Loucy (cell line): Measurements from ENCODE around the gene NPB.

Source experiments
- H2AFZ ChIP-seq: fragments of 200-600 bp; sonication (generic); 2 replicates; pipeline ENCODE4 v1.6.0; 2016; ENCODE audit warnings: antibody characterized with exemption, mild to moderate bottlenecking, low read length, moderate library complexity
- H3F3A ChIP-seq: fragments of 200-600 bp; 2 replicates; pipeline ENCODE4 v1.6.0; 2016; ENCODE audit warnings: antibody characterized with exemption, low read depth, mild to moderate bottlenecking
- H3K27me3 ChIP-seq: fragments of 200-600 bp; sonication (generic); 2 replicates; pipeline ENCODE4 v1.6.1; 2014; ENCODE audit warnings: low read length, mild to moderate bottlenecking; ENCODE audit not compliant: insufficient read depth, poor library complexity, severe bottlenecking
- H3K36me3 ChIP-seq: fragments of 200-600 bp; sonication (generic); 2 replicates; pipeline ENCODE4 v1.6.1; 2016; ENCODE audit warnings: low read length; ENCODE audit not compliant: insufficient read depth
- H3K4me1 ChIP-seq: fragments of 200-600 bp; sonication (generic); 2 replicates; pipeline ENCODE4 v1.5.1; 2014; ENCODE audit warnings: low read length, mild to moderate bottlenecking; ENCODE audit not compliant: insufficient read depth, poor library complexity, severe bottlenecking
- H3K4me2 ChIP-seq: fragments of 200-600 bp; sonication (generic); 2 replicates; pipeline ENCODE4 v1.6.0; 2014; ENCODE audit warnings: antibody characterized with exemption, low read length, low read depth, mild to moderate bottlenecking; ENCODE audit not compliant: poor library complexity, severe bottlenecking
- H3K4me3 ChIP-seq: fragments of 200-600 bp; sonication (generic); 2 replicates; pipeline ENCODE4 v1.5.1; 2014; ENCODE audit warnings: low read length, mild to moderate bottlenecking, mixed read lengths; ENCODE audit not compliant: poor library complexity, severe bottlenecking
- H3K79me2 ChIP-seq: fragments of 200-600 bp; sonication (generic); 2 replicates; pipeline ENCODE4 v1.6.1; 2014; ENCODE audit warnings: low read length; ENCODE audit not compliant: insufficient read depth
- H3K9ac ChIP-seq: fragments of 200-600 bp; sonication (generic); 2 replicates; pipeline ENCODE4 v1.6.0; 2014; ENCODE audit warnings: mild to moderate bottlenecking, low read depth, low read length, moderate library complexity; ENCODE audit not compliant: poor library complexity, severe bottlenecking
- H3K9me2 ChIP-seq: fragments of 200-600 bp; sonication (generic); replicated peaks from 2 replicates; pipeline ENCODE4 v1.6.1; 2016; ENCODE audit warnings: low read depth, low read length, mixed read lengths
- H3K9me3 ChIP-seq: fragments of 200-600 bp; sonication (generic); 2 replicates; pipeline ENCODE4 v1.6.1; 2014; ENCODE audit warnings: mild to moderate bottlenecking, antibody characterized with exemption, low read length, low read depth; ENCODE audit not compliant: insufficient read depth
- H4K20me1 ChIP-seq: fragments of 200-600 bp; sonication (generic); 2 replicates; pipeline ENCODE4 v1.6.0; 2014; ENCODE audit warnings: antibody characterized with exemption, low read length, mild to moderate bottlenecking; ENCODE audit not compliant: insufficient read depth, poor library complexity, severe bottlenecking
- EZH2phosphoT487 ChIP-seq: fragments of 200-600 bp; IDR thresholded peaks from 2 replicates; pipeline ENCODE4 v1.6.1; 2018; ENCODE audit warnings: antibody characterized with exemption, mild to moderate bottlenecking, moderate library complexity, borderline replicate concordance
- TF ChIP-seq, protein P1 (sequence below): fragments of 200-600 bp; sonication (generic); conservative IDR thresholded peaks from 2 replicates; pipeline ENCODE4 v1.5.1; 2014; ENCODE audit warnings: mild to moderate bottlenecking, antibody characterized with exemption, low read length

The NPB gene

DNA sequence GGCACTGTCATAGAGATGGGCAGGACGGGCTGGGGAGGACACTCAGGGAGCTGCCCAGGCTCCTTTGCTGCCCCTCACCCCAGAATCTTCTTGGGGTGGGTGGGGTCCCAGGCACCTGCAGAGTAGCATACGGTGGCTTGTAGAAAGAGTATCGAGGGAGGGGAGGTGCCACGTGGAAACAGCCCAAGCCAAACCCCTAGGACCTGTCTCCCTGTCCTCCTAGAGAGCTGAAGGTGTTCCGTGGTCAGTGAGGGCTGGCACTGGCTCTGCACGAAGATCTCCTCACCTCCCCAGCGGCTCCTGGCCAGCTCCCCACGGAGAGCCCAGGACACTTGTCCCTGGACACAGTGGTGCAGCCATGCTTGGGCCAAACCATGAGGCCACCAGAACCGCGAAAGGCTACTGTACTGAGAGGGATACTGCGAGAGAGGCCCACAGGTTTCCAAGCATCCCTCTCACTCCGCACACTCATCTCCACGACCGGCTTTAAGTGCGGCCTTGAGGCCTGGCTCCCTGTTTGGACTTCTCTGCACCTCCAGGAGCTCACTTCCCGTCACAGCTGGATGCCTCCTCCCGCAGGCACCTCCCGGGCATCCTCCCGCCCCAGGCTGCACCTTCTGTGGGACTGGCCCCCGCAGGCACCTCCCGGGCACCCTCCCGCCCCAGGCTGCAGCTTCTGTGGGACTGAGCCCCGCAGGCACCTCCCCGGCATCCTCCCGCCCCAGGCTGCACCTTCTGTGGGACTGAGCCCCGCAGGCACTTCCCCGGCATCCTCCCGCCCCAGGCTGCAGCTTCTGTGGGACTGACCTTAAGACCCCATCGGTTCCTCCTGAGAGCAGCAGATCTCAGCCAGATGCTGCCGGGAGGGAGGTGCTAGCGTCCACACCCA lies 27.5 kb downstream of the NPB start:
- TF ChIP-seq, protein P1, sequence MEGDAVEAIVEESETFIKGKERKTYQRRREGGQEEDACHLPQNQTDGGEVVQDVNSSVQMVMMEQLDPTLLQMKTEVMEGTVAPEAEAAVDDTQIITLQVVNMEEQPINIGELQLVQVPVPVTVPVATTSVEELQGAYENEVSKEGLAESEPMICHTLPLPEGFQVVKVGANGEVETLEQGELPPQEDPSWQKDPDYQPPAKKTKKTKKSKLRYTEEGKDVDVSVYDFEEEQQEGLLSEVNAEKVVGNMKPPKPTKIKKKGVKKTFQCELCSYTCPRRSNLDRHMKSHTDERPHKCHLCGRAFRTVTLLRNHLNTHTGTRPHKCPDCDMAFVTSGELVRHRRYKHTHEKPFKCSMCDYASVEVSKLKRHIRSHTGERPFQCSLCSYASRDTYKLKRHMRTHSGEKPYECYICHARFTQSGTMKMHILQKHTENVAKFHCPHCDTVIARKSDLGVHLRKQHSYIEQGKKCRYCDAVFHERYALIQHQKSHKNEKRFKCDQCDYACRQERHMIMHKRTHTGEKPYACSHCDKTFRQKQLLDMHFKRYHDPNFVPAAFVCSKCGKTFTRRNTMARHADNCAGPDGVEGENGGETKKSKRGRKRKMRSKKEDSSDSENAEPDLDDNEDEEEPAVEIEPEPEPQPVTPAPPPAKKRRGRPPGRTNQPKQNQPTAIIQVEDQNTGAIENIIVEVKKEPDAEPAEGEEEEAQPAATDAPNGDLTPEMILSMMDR: no peak
- TF ChIP-seq EZH2phosphoT487: no peak
- H3K36me3 ChIP-seq: no peaks in the 10 kb centered on the region
- H3F3A ChIP-seq: no peaks in the 10 kb centered on the region
- H2AFZ ChIP-seq: no peak overlapping the region
- H3K9me2 ChIP-seq: no peaks in the 10 kb centered on the region
- H3K27me3 ChIP-seq: no peaks in the 10 kb centered on the region
- no peak overlapping the region for H3K4me3 ChIP-seq
- no peaks in the 10 kb centered on the region for H3K9me3 ChIP-seq
- no peak overlapping the region for H3K9ac ChIP-seq
- H3K4me2 ChIP-seq: no peak overlapping the region
- H3K79me2 ChIP-seq: peaks cover 25% of the 10 kb centered on the region
- peaks cover 12% of the 10 kb centered on the region for H4K20me1 ChIP-seq
- H3K4me1 ChIP-seq: peaks cover 18% of the 10 kb centered on the region

GRCh38 chr17:81930142-81931125 lies 28.4 kb downstream of the NPB start:
- H3F3A ChIP-seq: no peaks in the 10 kb centered on the region
- peaks cover 4% of the 10 kb centered on the region for H4K20me1 ChIP-seq
- TF ChIP-seq EZH2phosphoT487: no peak
- TF ChIP-seq, protein P1: no peak
- H3K9ac ChIP-seq: no peak overlapping the region
- H3K4me2 ChIP-seq: no peak overlapping the region
- no peak overlapping the region for H2AFZ ChIP-seq
- no peaks in the 10 kb centered on the region for H3K9me3 ChIP-seq
- peaks cover 16% of the 10 kb centered on the region for H3K79me2 ChIP-seq
- H3K9me2 ChIP-seq: no peaks in the 10 kb centered on the region
- H3K4me1 ChIP-seq: peaks cover 12% of the 10 kb centered on the region
- no peak overlapping the region for H3K4me3 ChIP-seq
- H3K36me3 ChIP-seq: no peaks in the 10 kb centered on the region
- H3K27me3 ChIP-seq: no peaks in the 10 kb centered on the region

GRCh38 chr17:81931189-81931556 lies 29.1 kb downstream of the NPB start:
- Histone ChIP-seq H4K20me1 (no peaks in the 10 kb centered on the region), H3K9ac (no peak overlapping the region), H2AFZ (no peak overlapping the region), H3F3A (no peaks in the 10 kb centered on the region), H3K9me3 (no peaks in the 10 kb centered on the region), H3K27me3 (no peaks in the 10 kb centered on the region), H3K9me2 (no peaks in the 10 kb centered on the region), H3K79me2 (peaks cover 10% of the 10 kb centered on the region), H3K4me3 (no peak overlapping the region), H3K4me2 (no peak overlapping the region), H3K4me1 (peaks cover 6% of the 10 kb centered on the region), H3K36me3 (no peaks in the 10 kb centered on the region)
- no peak for TF ChIP-seq EZH2phosphoT487
- TF ChIP-seq, protein P1: no peak
